T-helper 17 cell (primary cell): ENCODE data around the gene TANGO6. TPM values are rescaled to one million over a fixed set of nuclear protein-coding genes. Genes with fewer than 3 reads are reported as not detected.

Experiments
- ATAC-seq: fragments of 150-1000 bp; cut with Tn5 transposase; 2 replicates; pipeline ENCODE4 v1.10.0; 2021; ENCODE audit warnings: mild to moderate bottlenecking, moderate library complexity
- DNase-seq, 3 donors: peaks; one replicate each; pipeline versions ENCODE4 v3.0.0 to v3.0.0-alpha.2; 2020 to 2021
- H3K9me3 ChIP-seq: one replicate; pipeline ENCODE4 v1.7.0; 2013; ENCODE audit warnings: low read length, mild to moderate bottlenecking; ENCODE audit not compliant: control insufficient read depth, poor library complexity, severe bottlenecking
- H3K27ac Mint-ChIP-seq: one replicate; pipeline ENCODE4 v1.8.0; 2022; ENCODE audit warnings: mild to moderate bottlenecking, moderate library complexity, mixed read lengths
- H3K27me3 Mint-ChIP-seq: one replicate; pipeline ENCODE4 v1.8.0; 2022; ENCODE audit warnings: mixed read lengths
- H3K36me3 Mint-ChIP-seq: one replicate; pipeline ENCODE4 v1.8.0; 2022; ENCODE audit warnings: low read depth, mixed read lengths
- H3K4me1 Mint-ChIP-seq: one replicate; pipeline ENCODE4 v1.8.0; 2022; ENCODE audit warnings: mild to moderate bottlenecking, mixed read lengths
- H3K4me3 Mint-ChIP-seq: one replicate; pipeline ENCODE4 v1.8.0; 2022; ENCODE audit warnings: mild to moderate bottlenecking, moderate library complexity, mixed read lengths
- total RNA-seq, 4 donors: library from RNA in 2 of 4; stranded (reverse) in 2 of 4; gene quantifications; one replicate each; pipeline ENCODE4 v1.2.3 and lab custom pipeline; 2022 to 2026

TANGO6 gene
- total RNA-seq, 2 donors from 2014 or later = 21.2 to 24.2 TPM

DNA sequence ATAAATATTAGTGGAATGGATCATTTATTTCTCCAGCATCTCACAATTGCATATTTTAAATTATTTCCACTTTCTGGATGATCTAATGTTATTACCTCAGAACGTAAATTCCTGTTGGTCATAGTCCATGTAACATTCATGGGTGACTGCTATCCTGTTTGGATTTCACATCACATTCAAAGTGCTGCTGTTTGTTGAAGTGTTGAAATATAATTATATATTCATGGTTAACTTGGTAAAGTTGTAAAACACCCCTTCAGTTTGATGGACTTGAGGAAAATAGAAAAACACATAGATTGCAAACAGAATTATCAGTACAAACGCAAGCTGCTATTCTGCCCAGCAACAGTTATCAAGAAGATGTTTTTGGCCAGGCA lies 59.6 kb downstream of the TANGO6 start:
- ATAC-seq = no peak
- no peaks in the 10 kb centered on the region for H3K27me3 Mint-ChIP-seq
- H3K4me3 Mint-ChIP-seq = no peak overlapping the region
- DNase-seq = no peak
- peaks cover 2% of the 10 kb centered on the region for H3K4me1 Mint-ChIP-seq
- no peaks in the 10 kb centered on the region for H3K9me3 ChIP-seq
- peaks cover 2% of the 10 kb centered on the region for H3K36me3 Mint-ChIP-seq
- H3K27ac Mint-ChIP-seq = no peak overlapping the region

DNA sequence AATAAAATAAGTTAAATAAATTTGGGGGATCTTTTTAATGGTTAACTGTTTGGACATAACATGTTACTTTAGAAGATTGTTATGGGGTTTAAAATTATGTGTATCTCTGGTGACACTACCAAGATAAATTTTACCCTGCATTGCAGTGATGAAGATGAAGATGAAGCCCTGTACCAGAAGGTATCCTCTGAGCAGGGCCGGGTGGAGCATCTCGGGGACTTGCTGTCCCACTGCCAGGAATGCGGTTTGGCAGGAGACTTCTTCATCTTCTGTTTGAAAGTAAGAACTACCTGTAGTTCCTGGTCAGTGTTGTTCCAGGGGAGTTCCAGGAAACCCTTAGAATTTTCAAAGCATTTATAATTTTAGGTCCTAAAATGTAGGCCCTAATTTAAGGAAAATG lies 64.0 kb downstream of the TANGO6 start:
- H3K9me3 ChIP-seq = no peaks in the 10 kb centered on the region
- Mint-ChIP-seq H3K27me3 (no peaks in the 10 kb centered on the region), H3K36me3 (peaks cover 2% of the 10 kb centered on the region), H3K4me3 (no peak overlapping the region), H3K27ac (no peak overlapping the region), H3K4me1 (peaks cover 2% of the 10 kb centered on the region)
- ATAC-seq (no peak), DNase-seq (no peak)

DNA sequence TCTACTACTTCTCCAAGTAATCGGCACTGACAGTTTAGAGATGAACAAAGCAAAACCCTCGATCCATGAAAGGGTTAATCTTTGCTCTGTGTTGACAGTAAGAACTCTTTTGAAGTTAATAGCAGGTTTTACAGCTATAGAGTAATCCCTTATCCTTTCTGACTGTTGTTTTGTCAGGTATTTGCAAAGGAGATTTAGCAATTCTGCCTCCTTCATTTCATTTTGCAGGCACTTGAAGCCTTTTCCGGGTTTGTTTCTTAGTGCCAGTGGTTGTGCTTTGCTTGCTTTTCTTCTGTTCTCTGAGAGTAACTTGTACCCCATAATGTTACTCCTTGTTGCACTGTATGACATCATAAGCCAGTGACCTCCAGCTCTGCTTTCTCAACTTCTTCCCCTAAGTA lies 64.5 kb downstream of the TANGO6 start:
- H3K27ac Mint-ChIP-seq = no peak overlapping the region
- no peak for DNase-seq
- H3K36me3 Mint-ChIP-seq = no peaks in the 10 kb centered on the region

DNA sequence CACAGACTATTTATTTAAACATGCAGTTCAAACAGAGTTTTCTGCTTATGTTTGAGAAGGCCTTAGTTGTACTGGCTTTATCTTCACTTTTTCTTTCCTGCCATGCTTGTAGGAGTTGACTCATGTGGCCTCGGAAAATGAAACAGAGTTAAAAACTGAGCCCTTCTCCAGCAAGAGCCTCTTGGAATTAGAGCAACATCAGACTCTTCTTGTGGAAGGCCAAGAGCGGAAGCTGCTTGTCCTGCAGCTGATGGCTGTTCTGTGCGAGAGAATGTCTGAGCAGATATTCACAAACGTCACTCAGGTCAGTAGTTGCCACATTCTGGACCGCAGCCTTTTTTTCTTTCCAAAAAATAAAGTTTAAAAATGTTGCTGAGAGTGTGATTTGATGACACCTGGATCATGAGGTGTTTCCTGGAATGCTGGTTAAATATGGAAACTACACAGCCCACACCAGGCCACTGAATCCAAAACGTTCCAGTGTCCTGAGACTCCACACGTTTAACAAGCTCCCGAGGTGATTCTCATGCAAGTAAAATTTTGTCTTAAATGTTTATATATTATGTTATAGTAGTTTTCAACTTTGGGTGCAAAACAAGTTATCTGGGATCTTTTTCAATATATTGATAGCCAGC lies 65.9 kb downstream of the TANGO6 start:
- Mint-ChIP-seq H3K36me3 (no peaks in the 10 kb centered on the region), H3K4me1 (no peaks in the 10 kb centered on the region), H3K4me3 (no peak overlapping the region), H3K27ac (no peak overlapping the region), H3K27me3 (no peaks in the 10 kb centered on the region)
- DNase-seq (no peak), ATAC-seq (no peak)
- no peaks in the 10 kb centered on the region for H3K9me3 ChIP-seq

More for the DNA sequence above, 64.5 kb downstream of the TANGO6 start:
- no peaks in the 10 kb centered on the region for H3K27me3 Mint-ChIP-seq
- no peak overlapping the region for H3K4me3 Mint-ChIP-seq
- no peaks in the 10 kb centered on the region for H3K4me1 Mint-ChIP-seq
- ATAC-seq = no peak
- H3K9me3 ChIP-seq = no peaks in the 10 kb centered on the region

DNA sequence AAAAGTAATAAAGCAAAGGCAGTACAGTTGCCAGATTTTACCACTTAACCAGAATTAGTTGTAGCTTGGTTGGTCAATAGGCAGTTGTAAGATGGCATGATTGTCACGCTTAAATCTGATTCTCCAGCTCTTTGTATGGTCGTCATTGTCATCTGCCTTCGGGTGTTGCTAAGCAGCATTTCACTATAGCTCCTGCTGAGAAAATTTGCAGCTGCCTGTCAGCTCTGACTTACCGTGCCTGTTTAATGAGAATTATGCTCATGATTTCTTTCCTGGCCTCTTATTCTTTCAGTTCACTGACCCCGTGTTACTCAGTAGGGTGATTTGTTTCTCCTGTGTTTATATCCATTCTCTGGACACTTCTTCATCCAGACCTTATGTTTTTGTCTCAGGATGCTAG lies 66.7 kb downstream of the TANGO6 start:
- Mint-ChIP-seq H3K27ac (no peak overlapping the region), H3K36me3 (no peaks in the 10 kb centered on the region), H3K4me3 (no peak overlapping the region), H3K27me3 (no peaks in the 10 kb centered on the region), H3K4me1 (no peaks in the 10 kb centered on the region)
- DNase-seq (no peak), ATAC-seq (no peak)
- no peaks in the 10 kb centered on the region for H3K9me3 ChIP-seq

DNA sequence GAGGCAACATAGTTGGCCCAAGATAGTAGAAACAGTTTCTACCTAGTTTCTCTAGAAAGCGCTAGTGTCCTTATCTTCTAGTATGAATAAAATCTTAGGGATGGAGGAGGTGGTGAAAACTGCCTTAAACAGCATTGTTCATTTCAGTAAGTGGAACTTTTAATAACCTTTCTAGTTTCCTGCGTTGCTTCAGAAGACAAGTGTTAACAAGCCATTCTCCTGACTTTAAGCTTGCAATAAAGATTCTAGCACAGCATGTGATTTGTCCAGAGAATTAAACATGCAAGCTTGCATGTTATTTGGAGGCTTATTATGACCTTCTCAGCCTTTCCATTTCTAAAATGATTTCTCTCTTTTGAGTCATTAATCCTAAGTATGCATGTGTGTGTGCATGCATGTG lies 72.3 kb downstream of the TANGO6 start:
- H3K4me3 Mint-ChIP-seq = no peak overlapping the region
- no peak for ATAC-seq
- H3K27ac Mint-ChIP-seq = no peak overlapping the region
- DNase-seq = no peak
- peaks cover 5% of the 10 kb centered on the region for H3K4me1 Mint-ChIP-seq
- H3K27me3 Mint-ChIP-seq = no peaks in the 10 kb centered on the region
- H3K9me3 ChIP-seq = no peaks in the 10 kb centered on the region
- peaks cover 10% of the 10 kb centered on the region for H3K36me3 Mint-ChIP-seq

DNA sequence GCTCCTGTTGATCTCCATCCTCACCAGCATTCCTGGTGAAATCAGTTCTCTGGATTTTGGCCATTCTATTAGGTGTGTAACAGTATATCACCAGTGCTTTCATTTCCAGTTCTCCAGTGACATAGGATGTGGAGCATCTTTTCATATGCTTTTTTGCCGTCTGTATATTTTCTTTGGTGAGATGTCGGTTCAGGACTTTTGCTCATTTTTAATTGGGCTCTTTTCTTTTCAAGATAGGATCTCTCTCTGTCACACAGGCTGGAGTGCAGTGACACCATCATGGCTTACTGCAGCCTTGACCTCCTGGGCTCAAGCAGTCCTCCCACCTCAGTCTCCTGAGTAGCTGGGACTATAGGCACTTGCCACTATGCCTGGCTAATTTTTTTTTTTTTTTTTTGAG lies 74.2 kb downstream of the TANGO6 start:
- Mint-ChIP-seq H3K4me1 (peaks cover 5% of the 10 kb centered on the region), H3K4me3 (no peak overlapping the region), H3K36me3 (peaks cover 16% of the 10 kb centered on the region), H3K27me3 (no peaks in the 10 kb centered on the region), H3K27ac (no peak overlapping the region)
- no peaks in the 10 kb centered on the region for H3K9me3 ChIP-seq
- ATAC-seq (no peak), DNase-seq (no peak)

DNA sequence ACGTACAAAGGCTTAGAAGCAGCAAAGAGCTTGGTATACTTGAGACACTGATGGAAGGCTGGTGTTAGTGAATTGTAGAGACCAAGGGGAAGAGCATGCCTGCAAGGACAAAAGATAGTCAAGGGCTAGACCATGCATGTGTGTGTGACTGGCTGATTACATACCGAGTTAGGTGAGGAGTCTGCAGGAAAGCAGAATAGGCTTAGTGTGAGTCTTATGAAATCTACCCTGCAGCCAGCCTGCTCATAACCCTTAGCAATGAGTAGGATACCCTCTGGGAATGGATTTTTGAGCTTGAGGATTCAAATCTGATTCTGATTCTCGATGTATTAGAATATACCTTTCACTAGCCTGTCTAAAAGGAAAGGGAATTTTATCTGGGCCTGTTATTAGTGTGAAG lies 77.0 kb downstream of the TANGO6 start:
- H3K36me3 Mint-ChIP-seq = peaks cover 20% of the 10 kb centered on the region
- no peak overlapping the region for H3K27ac Mint-ChIP-seq
- ATAC-seq (no peak), DNase-seq (no peak)
- H3K4me3 Mint-ChIP-seq = no peak overlapping the region
- H3K27me3 Mint-ChIP-seq = no peaks in the 10 kb centered on the region
- H3K4me1 Mint-ChIP-seq = peaks cover 8% of the 10 kb centered on the region
- no peaks in the 10 kb centered on the region for H3K9me3 ChIP-seq

DNA sequence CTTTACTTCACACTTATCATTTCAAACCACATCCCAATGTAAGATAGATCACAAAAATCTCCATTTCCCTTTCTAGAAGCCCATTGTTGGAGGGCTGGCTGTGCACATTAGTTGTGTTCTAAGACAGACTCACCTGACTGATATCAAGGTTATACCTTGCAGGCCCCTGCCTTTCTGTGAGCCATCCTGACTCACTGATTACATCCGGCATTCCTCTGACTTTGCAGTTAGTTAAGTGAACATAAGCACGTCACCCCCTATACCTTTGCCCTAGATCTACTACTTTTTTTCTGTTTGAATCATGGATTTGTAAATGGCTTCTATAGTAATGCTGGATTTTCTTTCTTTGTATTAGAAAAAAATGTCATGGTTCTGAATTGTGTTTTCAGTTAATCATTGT lies 78.3 kb downstream of the TANGO6 start:
- H3K9me3 ChIP-seq = no peaks in the 10 kb centered on the region
- Mint-ChIP-seq H3K36me3 (peaks cover 20% of the 10 kb centered on the region), H3K27ac (no peak overlapping the region), H3K4me1 (peaks cover 8% of the 10 kb centered on the region), H3K27me3 (no peaks in the 10 kb centered on the region), H3K4me3 (no peak overlapping the region)
- DNase-seq (no peak), ATAC-seq (no peak)

DNA sequence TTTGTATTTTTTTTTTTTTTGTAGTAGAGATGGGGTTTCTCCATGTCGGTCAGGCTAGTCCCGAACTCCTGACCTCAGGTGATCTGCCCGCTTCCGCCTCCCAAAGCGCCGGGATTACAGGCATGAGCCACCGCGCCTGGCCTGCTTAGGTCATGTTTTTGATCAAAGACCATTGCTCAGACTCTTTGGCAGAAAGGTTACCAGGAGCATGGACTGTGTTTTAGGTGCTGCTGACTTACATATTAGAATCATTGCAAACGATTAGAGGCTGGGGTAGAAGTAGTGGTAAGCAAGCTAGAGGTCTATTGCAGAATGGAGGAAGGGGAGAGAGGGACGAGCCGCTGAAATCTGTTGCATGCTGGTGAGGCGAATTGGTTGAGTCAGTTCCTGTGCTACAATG lies 79.8 kb downstream of the TANGO6 start:
- Mint-ChIP-seq H3K27ac (no peak overlapping the region), H3K4me1 (peaks cover 4% of the 10 kb centered on the region)

DNA sequence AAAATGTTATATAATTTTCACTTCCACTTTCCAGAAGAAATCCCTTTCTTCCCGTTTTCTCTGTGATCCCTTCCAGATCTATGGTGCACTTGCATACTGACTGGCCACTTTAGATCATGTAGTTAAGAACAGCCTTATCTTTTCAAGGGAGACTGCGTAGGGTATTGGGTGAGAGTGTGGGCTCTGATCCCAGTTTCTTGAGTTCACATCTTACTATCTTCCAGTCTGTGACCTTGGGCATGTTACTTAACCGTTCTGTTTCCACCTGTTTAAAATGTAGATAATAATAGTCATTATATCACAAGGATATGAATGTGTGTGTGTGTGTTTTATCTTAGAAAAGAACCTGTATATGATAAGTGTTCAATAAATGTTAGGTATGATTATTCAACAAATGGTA lies 83.7 kb downstream of the TANGO6 start:
- DNase-seq (no peak), ATAC-seq (no peak)
- no peaks in the 10 kb centered on the region for H3K9me3 ChIP-seq
- no peak overlapping the region for H3K27ac Mint-ChIP-seq
- H3K4me3 Mint-ChIP-seq = no peak overlapping the region
- no peaks in the 10 kb centered on the region for H3K27me3 Mint-ChIP-seq
- peaks cover 13% of the 10 kb centered on the region for H3K36me3 Mint-ChIP-seq
- H3K4me1 Mint-ChIP-seq = peaks cover 4% of the 10 kb centered on the region

More for the DNA sequence above, 79.8 kb downstream of the TANGO6 start:
- no peak for ATAC-seq
- Mint-ChIP-seq H3K4me3 (no peak overlapping the region), H3K27me3 (no peaks in the 10 kb centered on the region), H3K36me3 (peaks cover 22% of the 10 kb centered on the region)
- no peak for DNase-seq
- H3K9me3 ChIP-seq = no peaks in the 10 kb centered on the region

DNA sequence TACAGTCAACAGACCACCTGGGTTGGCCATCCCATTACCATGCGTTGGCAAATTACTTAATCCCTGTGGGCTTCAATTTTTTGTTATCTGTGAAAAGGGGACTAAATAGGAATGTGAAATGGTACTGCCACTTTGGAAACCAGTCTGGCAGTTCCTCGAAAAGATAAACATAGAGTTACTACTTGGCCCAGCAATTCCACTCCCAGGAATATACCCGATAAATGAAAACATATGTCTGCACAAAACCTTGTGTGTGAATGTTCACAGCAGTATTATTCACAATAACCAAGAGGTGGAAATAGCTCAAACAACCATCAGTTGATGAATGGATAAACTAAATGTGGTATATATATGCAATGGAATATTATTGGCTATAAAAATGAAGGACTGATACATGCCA lies 87.9 kb downstream of the TANGO6 start:
- H3K9me3 ChIP-seq = no peaks in the 10 kb centered on the region
- Mint-ChIP-seq H3K27ac (no peak overlapping the region), H3K36me3 (peaks cover 10% of the 10 kb centered on the region), H3K4me1 (peaks cover 2% of the 10 kb centered on the region), H3K27me3 (no peaks in the 10 kb centered on the region), H3K4me3 (no peak overlapping the region)
- DNase-seq (no peak), ATAC-seq (no peak)

DNA sequence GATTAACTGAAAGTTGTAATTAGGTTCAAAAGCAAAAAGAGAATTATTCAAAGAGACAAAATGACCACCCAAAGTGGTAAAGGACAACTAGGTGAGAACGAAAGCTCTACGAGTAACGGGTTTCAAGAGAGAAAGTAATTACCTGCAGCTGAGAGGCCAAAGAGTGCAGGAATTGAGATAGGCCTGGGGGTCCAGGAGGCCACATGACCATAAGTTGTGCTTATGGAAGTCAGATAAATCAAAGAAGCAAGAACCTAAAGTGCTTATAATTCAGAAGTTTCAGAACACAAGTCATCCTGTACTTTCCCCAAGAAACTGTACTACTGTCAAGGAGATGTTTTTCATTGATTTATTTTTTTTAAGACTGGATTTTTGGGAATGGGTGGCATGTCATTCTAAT lies 91.1 kb downstream of the TANGO6 start:
- no peak overlapping the region for H3K4me3 Mint-ChIP-seq

DNA sequence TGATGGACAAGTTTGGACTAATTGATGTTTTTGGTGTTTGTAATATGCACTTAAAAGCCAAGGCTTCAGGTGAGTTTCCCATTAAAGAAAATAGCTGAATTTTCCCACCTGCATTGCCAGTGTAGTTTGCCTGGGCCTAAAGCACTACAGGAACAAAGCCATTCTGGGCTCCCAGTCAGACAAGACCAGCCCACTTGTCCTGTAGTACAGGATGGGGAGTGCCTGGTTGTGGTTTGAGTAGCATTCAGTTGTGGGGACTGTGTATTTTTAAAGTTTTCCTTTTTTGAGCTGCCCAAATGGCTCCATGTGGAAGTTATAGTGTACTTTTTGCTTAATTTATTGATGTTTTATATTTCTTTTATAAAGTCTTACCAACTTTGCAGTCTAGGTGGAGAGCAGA lies 91.7 kb downstream of the TANGO6 start:
- H3K36me3 Mint-ChIP-seq = peaks cover 5% of the 10 kb centered on the region
- peaks cover 2% of the 10 kb centered on the region for H3K4me1 Mint-ChIP-seq
- no peaks in the 10 kb centered on the region for H3K27me3 Mint-ChIP-seq
- no peak for DNase-seq
- ATAC-seq = no peak
- H3K27ac Mint-ChIP-seq = no peak overlapping the region
- H3K9me3 ChIP-seq = no peaks in the 10 kb centered on the region
- H3K4me3 Mint-ChIP-seq = no peak overlapping the region

More for the DNA sequence above, 91.1 kb downstream of the TANGO6 start:
- ATAC-seq (no peak), DNase-seq (no peak)
- Mint-ChIP-seq H3K27me3 (no peaks in the 10 kb centered on the region), H3K4me1 (peaks cover 2% of the 10 kb centered on the region), H3K36me3 (peaks cover 5% of the 10 kb centered on the region), H3K27ac (no peak overlapping the region)
- no peaks in the 10 kb centered on the region for H3K9me3 ChIP-seq
